ENCODE data around the gene TNFAIP3.

DNA sequence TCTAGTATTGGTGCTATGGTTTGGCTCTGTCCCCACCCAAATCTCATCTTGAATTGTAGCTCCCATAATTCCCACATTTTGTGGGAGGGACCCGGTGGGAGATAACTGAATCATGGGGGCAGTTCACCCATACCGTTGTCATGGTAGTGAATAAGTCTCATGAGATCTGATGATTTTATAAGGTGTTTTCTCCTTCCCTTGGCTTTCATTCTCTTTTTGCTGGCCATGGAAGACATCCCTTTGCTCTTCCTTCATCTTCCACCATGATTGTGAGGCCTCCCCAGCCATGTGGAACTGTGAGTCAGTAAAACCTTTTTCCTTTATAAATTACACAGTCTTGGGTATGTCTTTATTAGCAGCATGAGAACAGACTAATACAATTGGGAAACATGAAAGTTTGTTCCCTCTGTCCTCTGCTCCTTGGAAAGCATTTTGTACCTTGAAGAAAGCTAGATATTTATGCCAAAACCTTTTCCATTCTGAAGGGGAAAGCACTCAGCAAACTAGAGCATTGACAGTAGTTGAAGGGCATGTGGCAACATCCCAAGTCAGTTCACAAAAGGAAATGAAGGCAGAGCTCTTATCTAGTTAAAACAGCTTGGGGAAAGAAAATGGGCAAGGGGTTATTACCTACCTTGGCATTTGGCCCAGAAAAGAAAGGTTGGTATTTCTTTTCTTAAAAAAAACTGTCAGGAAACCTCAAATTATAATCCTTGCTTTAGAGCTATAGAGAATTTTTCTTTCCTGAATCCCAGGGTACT lies 10.7 kb upstream of the TNFAIP3 start:
- TF ChIP-seq SIN3A (conservative IDR thresholded peaks at IDR 0.05 in 1 of 2, IDR thresholded peaks at IDR 0.05 in 1 of 2; ENCODE audit: low read depth in 1 of 2, low read length in 2 of 2) (no peak), GABPA (IDR thresholded peaks at IDR 0.05; ENCODE audit: borderline replicate concordance, insufficient read depth, low read length) (no peak), FOSL1 (IDR thresholded peaks at IDR 0.05; ENCODE audit: insufficient read depth, low read depth, low read length) (no peak), ZNF274 (IDR thresholded peaks at IDR 0.05; ENCODE audit: borderline replicate concordance, extremely low read depth, low read length) (no peak)
